WTC11 (cell line): Measurements from ENCODE around the gene NOXO1. TPM values are rescaled to one million over a fixed set of nuclear protein-coding genes. Genes with fewer than 3 reads are reported as not detected.

Experiments
- ATAC-seq: fragments of 200-7000 bp; cut with Tn5 transposase; 2 replicates; pipeline ENCODE4 v1.10.0; 2021; ENCODE audit warnings: mild to moderate bottlenecking, moderate library complexity
- CTCF ChIA-PET: fragments of 300-600 bp; sonication (Branson Sonifier 250); formaldehyde crosslinking; loops from one replicate; lab custom pipeline; 2021; ENCODE audit warnings: antibody characterized with exemption; lab: Charles Lee
- POLR2A ChIA-PET: fragments of 350-600 bp; sonication (Branson Sonifier 250); formaldehyde crosslinking; loops from one replicate; lab custom pipeline; 2021; ENCODE audit warnings: antibody characterized with exemption; lab: Charles Lee
- DNase-seq: peaks from one replicate; pipeline ENCODE4 v3.0.0; 2021; ENCODE audit warnings: low spot score
- H3K27ac Mint-ChIP-seq: 2 replicates; pipeline ENCODE4 v1.8.0; 2021; ENCODE audit warnings: mixed read lengths
- H3K27me3 Mint-ChIP-seq: 2 replicates; pipeline ENCODE4 v1.8.0; 2021; ENCODE audit warnings: low read depth, mild to moderate bottlenecking, moderate library complexity, mixed read lengths
- H3K36me3 Mint-ChIP-seq: 2 replicates; pipeline ENCODE4 v1.8.0; 2021; ENCODE audit warnings: mixed read lengths
- H3K4me1 Mint-ChIP-seq: 2 replicates; pipeline ENCODE4 v1.8.0; 2022; ENCODE audit warnings: mixed read lengths
- H3K4me3 Mint-ChIP-seq: 2 replicates; pipeline ENCODE4 v1.8.0; 2021; ENCODE audit warnings: mild to moderate bottlenecking, moderate library complexity, mixed read lengths
- H3K9me3 Mint-ChIP-seq: 2 replicates; pipeline ENCODE4 v1.8.0; 2021; ENCODE audit warnings: mixed read lengths
- ARID4B ChIP-seq: sonication (generic); formaldehyde crosslinking; IDR thresholded peaks from 2 replicates; pipeline ENCODE4 v1.8.0; 2023; ENCODE audit warnings: missing genetic modification reagents, mild to moderate bottlenecking, borderline replicate concordance
- ATF1 ChIP-seq: sonication (generic); formaldehyde crosslinking; IDR thresholded peaks from 2 replicates; pipeline ENCODE4 v1.8.1; 2023; ENCODE audit warnings: mild to moderate bottlenecking, moderate library complexity, missing genetic modification reagents
- CDX4 ChIP-seq: fragments of 250-450 bp; sonication (Bioruptor Pico); IDR thresholded peaks from 2 replicates; pipeline ENCODE4 v1.9.0; 2021; ENCODE audit warnings: moderate library complexity, mild to moderate bottlenecking, inconsistent platforms, borderline replicate concordance
- FOXK1 ChIP-seq: sonication (generic); formaldehyde crosslinking; IDR thresholded peaks from 2 replicates; pipeline ENCODE4 v1.8.0; 2022; ENCODE audit warnings: mild to moderate bottlenecking, moderate library complexity, missing genetic modification reagents
- KAT7 ChIP-seq: sonication (generic); formaldehyde crosslinking; IDR thresholded peaks from 2 replicates; pipeline ENCODE4 v1.8.1; 2023; ENCODE audit warnings: missing genetic modification reagents, mild to moderate bottlenecking, borderline replicate concordance
- MLX ChIP-seq: sonication (generic); formaldehyde crosslinking; IDR thresholded peaks from 2 replicates; pipeline ENCODE4 v1.8.1; 2023; ENCODE audit warnings: mild to moderate bottlenecking, missing genetic modification reagents, moderate library complexity
- NFE2L1 ChIP-seq: sonication (generic); formaldehyde crosslinking; IDR thresholded peaks from 2 replicates; pipeline ENCODE4 v1.8.1; 2023; ENCODE audit warnings: missing genetic modification reagents
- PRDM15 ChIP-seq: sonication (generic); formaldehyde crosslinking; IDR thresholded peaks from 2 replicates; pipeline ENCODE4 v1.8.0; 2022; ENCODE audit warnings: missing genetic modification reagents
- PREB ChIP-seq: sonication (generic); formaldehyde crosslinking; IDR thresholded peaks from 2 replicates; pipeline ENCODE4 v1.8.1; 2022; ENCODE audit warnings: mild to moderate bottlenecking, missing genetic modification reagents, moderate library complexity, borderline replicate concordance
- RELA ChIP-seq: sonication (generic); formaldehyde crosslinking; IDR thresholded peaks from 2 replicates; pipeline ENCODE4 v1.8.1; 2022; ENCODE audit warnings: missing genetic modification reagents, mild to moderate bottlenecking, borderline replicate concordance
- TEAD1 ChIP-seq: sonication (generic); formaldehyde crosslinking; IDR thresholded peaks from 2 replicates; pipeline ENCODE4 v1.8.0; 2022; ENCODE audit warnings: mild to moderate bottlenecking, missing genetic modification reagents
- ZNF263 ChIP-seq: sonication (generic); formaldehyde crosslinking; IDR thresholded peaks from 2 replicates; pipeline ENCODE4 v1.8.1; 2022; ENCODE audit warnings: low read depth, mild to moderate bottlenecking, moderate library complexity, missing genetic modification reagents
- ZNF281 ChIP-seq: sonication (generic); formaldehyde crosslinking; IDR thresholded peaks from 2 replicates; pipeline ENCODE4 v1.8.0; 2023; ENCODE audit warnings: mild to moderate bottlenecking, missing genetic modification reagents
- ZNF532 ChIP-seq: fragments of 250-450 bp; sonication (Bioruptor Pico); IDR thresholded peaks from 2 replicates; pipeline ENCODE4 v1.9.0; 2021; ENCODE audit warnings: mild to moderate bottlenecking, borderline replicate concordance
- total RNA-seq: library from RNA; stranded (reverse); gene quantifications from 3 replicates; pipeline ENCODE4 v1.2.3, GENCODE V29; 2021

Gene NOXO1
- total RNA-seq, 1 experiment from 2014 or later, result 5.7 TPM

- TF ChIP-seq PRDM15 (CRISPR knock-in tag), result no peak
- no peak for TF ChIP-seq PREB (CRISPR knock-in tag)
- TF ChIP-seq CDX4 (CRISPR knock-in tag), result no peak
- TF ChIP-seq ZNF532, result no peak
- TF ChIP-seq RELA (CRISPR knock-in tag), result peak; percentile 28; the same call in 1 of the 2 replicates
- TF ChIP-seq KAT7 (CRISPR knock-in tag), result 0 out of 2 replicates have a peak, but pooled peaks have one; percentile 60
- peak; percentile 68; the same call in 1 of the 2 replicates for TF ChIP-seq FOXK1
- peak; percentile 80; the same call in 1 of the 2 replicates for TF ChIP-seq NFE2L1 (CRISPR knock-in tag)
- no peak for TF ChIP-seq MLX (CRISPR knock-in tag)
- no peak for TF ChIP-seq ZNF263 (CRISPR knock-in tag)
- 0 out of 2 replicates have a peak, but pooled peaks have one; percentile 62 for TF ChIP-seq ATF1 (CRISPR knock-in tag)
Observed at GRCh38 chr16:1979271-1980029, 1.8 kb downstream of the NOXO1 start (continued).

- Mint-ChIP-seq H3K36me3 (peaks cover 10% of the 10 kb centered on the region), H3K4me1 (peaks cover 19% of the 10 kb centered on the region), H3K27me3 (peaks cover 39% of the 10 kb centered on the region), H3K27ac (no peak overlapping the region), H3K4me3 (peak overlapping the region; percentile 42), H3K9me3 (no peaks in the 10 kb centered on the region)
- POLR2A ChIA-PET, result interaction anchor here (1.1 to 1.6 kb wide), 3 partner anchors 13 to 35 kb away, joined by 3 to 7 read pairs (median 3); partner anchors contain the start of genes MSRB1 and RPS2
- peak; percentile 4 for ATAC-seq
- DNase-seq, result peak; percentile 45
- CTCF ChIA-PET, result interaction anchor here (1.1 to 4.4 kb wide), 6 partner anchors 14 to 196 kb away, joined by 3 to 19 read pairs (median 4); partner anchors contain the start of genes NUBP2, SPSB3 and TRAF7
- peak; percentile 46; the same call in 1 of the 2 replicates for TF ChIP-seq ARID4B
- peak; percentile 13; the same call in 1 of the 2 replicates for TF ChIP-seq ZNF281
- TF ChIP-seq TEAD1, result no peak
Observed at GRCh38 chr16:1978476-1979120, 2.7 kb downstream of the NOXO1 start.
